Tibial nerve (tissue), 4 donors: ENCODE results near the gene USP4.

ENCODE experiments used
- EP300 ChIP-seq, 2 donors: sonication (generic); formaldehyde crosslinking; IDR thresholded peaks; one replicate each; pipeline ENCODE4 v1.6.1; 2017; ENCODE audit warnings: antibody characterized with exemption in 2 of 2, mild to moderate bottlenecking in 1 of 2
- POLR2A ChIP-seq, 2 donors: fragments of 450-650 bp; IDR thresholded peaks; one replicate each; pipeline ENCODE4 v1.6.1; 2017; ENCODE audit warnings: antibody characterized with exemption in 2 of 2, mild to moderate bottlenecking in 2 of 2, moderate library complexity in 2 of 2
- TF ChIP-seq, protein P1 (sequence below), 5 experiments: fragments of 200-600 bp in 3 of 5; fragments of 450-650 bp in 2 of 5; sonication (generic) in 3 of 5; IDR thresholded peaks; one replicate each; pipeline ENCODE4 v1.5.1; 2016 to 2019; ENCODE audit warnings: antibody characterized with exemption in 5 of 5, mild to moderate bottlenecking in 3 of 5, moderate library complexity in 2 of 5

DNA sequence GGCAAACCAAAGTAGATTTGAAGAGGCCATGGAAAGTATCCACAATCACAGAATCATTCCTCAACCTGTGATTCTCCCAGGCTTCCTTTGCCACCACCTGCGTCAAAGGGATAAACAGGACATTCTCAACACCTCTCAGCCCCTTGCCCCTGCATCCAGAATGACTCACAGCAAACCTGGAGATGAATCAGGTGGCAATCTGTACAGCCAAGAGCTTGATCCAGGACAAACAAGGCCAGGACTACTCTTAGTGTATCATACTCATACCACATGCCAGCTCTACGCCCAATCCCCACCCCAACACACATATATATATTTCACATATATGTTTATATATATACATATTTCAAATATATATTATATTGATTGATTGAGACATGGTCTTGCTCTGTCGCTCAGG is 39.3 kb downstream of the USP4 start:
- TF ChIP-seq, protein P1, sequence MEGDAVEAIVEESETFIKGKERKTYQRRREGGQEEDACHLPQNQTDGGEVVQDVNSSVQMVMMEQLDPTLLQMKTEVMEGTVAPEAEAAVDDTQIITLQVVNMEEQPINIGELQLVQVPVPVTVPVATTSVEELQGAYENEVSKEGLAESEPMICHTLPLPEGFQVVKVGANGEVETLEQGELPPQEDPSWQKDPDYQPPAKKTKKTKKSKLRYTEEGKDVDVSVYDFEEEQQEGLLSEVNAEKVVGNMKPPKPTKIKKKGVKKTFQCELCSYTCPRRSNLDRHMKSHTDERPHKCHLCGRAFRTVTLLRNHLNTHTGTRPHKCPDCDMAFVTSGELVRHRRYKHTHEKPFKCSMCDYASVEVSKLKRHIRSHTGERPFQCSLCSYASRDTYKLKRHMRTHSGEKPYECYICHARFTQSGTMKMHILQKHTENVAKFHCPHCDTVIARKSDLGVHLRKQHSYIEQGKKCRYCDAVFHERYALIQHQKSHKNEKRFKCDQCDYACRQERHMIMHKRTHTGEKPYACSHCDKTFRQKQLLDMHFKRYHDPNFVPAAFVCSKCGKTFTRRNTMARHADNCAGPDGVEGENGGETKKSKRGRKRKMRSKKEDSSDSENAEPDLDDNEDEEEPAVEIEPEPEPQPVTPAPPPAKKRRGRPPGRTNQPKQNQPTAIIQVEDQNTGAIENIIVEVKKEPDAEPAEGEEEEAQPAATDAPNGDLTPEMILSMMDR (IDR thresholded peaks at IDR 0.05), result no peak
- TF ChIP-seq POLR2A (IDR thresholded peaks at IDR 0.05), result no peak
- TF ChIP-seq EP300 (IDR thresholded peaks at IDR 0.05), result no peak
